ENCODE measurements around the gene COP1. TPM values are rescaled to one million over a fixed set of nuclear protein-coding genes. Genes with fewer than 3 reads are reported as not detected.

The COP1 gene
- total and polyA plus RNA-seq, 2 donors (not counting 3 experiments of a cell fraction or from before 2014, with no cell fraction given): 16.5 to 40.9 TPM

DNA sequence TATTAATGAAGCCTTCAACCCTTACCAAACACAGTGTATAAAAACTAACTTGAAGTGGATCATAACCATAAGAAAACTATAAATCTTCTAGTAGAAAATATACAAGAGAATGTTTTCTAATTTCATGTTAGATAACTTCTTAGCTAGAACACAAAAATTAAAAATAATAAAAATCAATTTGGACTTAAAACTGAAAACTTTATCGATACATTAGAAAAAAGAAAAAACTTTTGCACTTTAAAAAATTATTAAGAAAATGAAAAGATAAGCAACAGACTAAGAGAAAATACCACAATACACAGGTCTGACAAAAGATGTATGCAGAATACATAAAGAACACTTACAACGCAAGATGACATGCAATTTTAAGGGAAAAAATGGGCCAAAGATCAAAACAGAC lies 8.7 kb downstream of the COP1 start:
- CTCF ChIA-PET: no interaction called here
- Histone ChIP-seq H3K27ac (ENCODE audit: insufficient read depth, low read depth, low read length) (no peak overlapping the region), H3K9me3 (replicated peaks; ENCODE audit: control insufficient read depth, insufficient read depth, low read length) (no peaks in the 10 kb centered on the region), H3K36me3 (ENCODE audit: control insufficient read depth in 2 of 2, extremely low read depth in 1 of 2, insufficient read depth in 2 of 2, low read length in 2 of 2) (no peaks in the 10 kb centered on the region), H3K9me1 (replicated peaks; ENCODE audit: control insufficient read depth, extremely low read depth, insufficient read depth, low read length) (no peaks in the 10 kb centered on the region), H3K79me2 (ENCODE audit: control insufficient read depth, insufficient read depth, low read length) (peaks cover 97% of the 10 kb centered on the region), H3K9ac (replicated peaks; ENCODE audit: extremely low read depth, insufficient read depth, low read length) (no peak overlapping the region), H3K4me3 (replicated peaks in 1 of 3; ENCODE audit: insufficient read depth in 1 of 3, low read depth in 1 of 3, low read length in 3 of 3) (no peak overlapping the region), H3K27me3 (ENCODE audit: control insufficient read depth in 2 of 2, insufficient read depth in 2 of 2, low read length in 2 of 2) (no peaks in the 10 kb centered on the region), H4K20me1 (replicated peaks; ENCODE audit: control insufficient read depth, extremely low read depth, insufficient read depth, low read length) (peaks cover 26% of the 10 kb centered on the region), H2AFZ (ENCODE audit: low read depth, low read length) (no peak overlapping the region), H3K4me1 (ENCODE audit: control insufficient read depth, extremely low read depth, insufficient read depth, low read length) (no peaks in the 10 kb centered on the region), H3K4me2 (ENCODE audit: insufficient read depth, low read length) (no peak overlapping the region)
- no peak for FAIRE-seq
- dilution Hi-C loops (cut with MboI; ENCODE audit: extremely low pct_ligation_motif_present, low sequenced_read_pairs): no loop called here
- no peak for DNase-seq (ENCODE audit: low read depth, low spot score)
- TF ChIP-seq JUN (IDR thresholded peaks at IDR 0.05; ENCODE audit: borderline replicate concordance, insufficient read depth, insufficient read length, low read depth): no peak
- TF ChIP-seq, protein P1, sequence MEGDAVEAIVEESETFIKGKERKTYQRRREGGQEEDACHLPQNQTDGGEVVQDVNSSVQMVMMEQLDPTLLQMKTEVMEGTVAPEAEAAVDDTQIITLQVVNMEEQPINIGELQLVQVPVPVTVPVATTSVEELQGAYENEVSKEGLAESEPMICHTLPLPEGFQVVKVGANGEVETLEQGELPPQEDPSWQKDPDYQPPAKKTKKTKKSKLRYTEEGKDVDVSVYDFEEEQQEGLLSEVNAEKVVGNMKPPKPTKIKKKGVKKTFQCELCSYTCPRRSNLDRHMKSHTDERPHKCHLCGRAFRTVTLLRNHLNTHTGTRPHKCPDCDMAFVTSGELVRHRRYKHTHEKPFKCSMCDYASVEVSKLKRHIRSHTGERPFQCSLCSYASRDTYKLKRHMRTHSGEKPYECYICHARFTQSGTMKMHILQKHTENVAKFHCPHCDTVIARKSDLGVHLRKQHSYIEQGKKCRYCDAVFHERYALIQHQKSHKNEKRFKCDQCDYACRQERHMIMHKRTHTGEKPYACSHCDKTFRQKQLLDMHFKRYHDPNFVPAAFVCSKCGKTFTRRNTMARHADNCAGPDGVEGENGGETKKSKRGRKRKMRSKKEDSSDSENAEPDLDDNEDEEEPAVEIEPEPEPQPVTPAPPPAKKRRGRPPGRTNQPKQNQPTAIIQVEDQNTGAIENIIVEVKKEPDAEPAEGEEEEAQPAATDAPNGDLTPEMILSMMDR (IDR thresholded peaks at IDR 0.05; ENCODE audit: extremely low read depth in 1 of 2, insufficient read depth in 1 of 2, low read depth in 1 of 2, low read length in 2 of 2): no peak
- no TSS peak for BruUV-seq (replicated peaks)
- intact Hi-C loops (cut with micrococcal nuclease): no loop called here
- POLR2A ChIA-PET: no interaction called here

GRCh38 chr1:176196728-176197127 lies 10.4 kb downstream of the COP1 start:
- no peak for DNase-seq (ENCODE audit: low read depth, low spot score)
- H3K9ac ChIP-seq (replicated peaks; ENCODE audit: extremely low read depth, insufficient read depth, low read length): no peak overlapping the region
- H3K4me2 ChIP-seq (ENCODE audit: insufficient read depth, low read length): no peak overlapping the region
- H3K27me3 ChIP-seq (ENCODE audit: control insufficient read depth in 2 of 2, insufficient read depth in 2 of 2, low read length in 2 of 2): no peaks in the 10 kb centered on the region
- no peaks in the 10 kb centered on the region for H3K36me3 ChIP-seq (ENCODE audit: control insufficient read depth in 2 of 2, extremely low read depth in 1 of 2, insufficient read depth in 2 of 2, low read length in 2 of 2)
- CTCF ChIA-PET: no interaction called here
- BruUV-seq (replicated peaks): no TSS peak
- H3K4me1 ChIP-seq (ENCODE audit: control insufficient read depth, extremely low read depth, insufficient read depth, low read length): no peaks in the 10 kb centered on the region
- H4K20me1 ChIP-seq (replicated peaks; ENCODE audit: control insufficient read depth, extremely low read depth, insufficient read depth, low read length): peaks cover 33% of the 10 kb centered on the region
- H3K9me1 ChIP-seq (replicated peaks; ENCODE audit: control insufficient read depth, extremely low read depth, insufficient read depth, low read length): no peaks in the 10 kb centered on the region
- dilution Hi-C loops (cut with MboI; ENCODE audit: extremely low pct_ligation_motif_present, low sequenced_read_pairs): no loop called here
- no peak overlapping the region for H2AFZ ChIP-seq (ENCODE audit: low read depth, low read length)
- peaks cover 98% of the 10 kb centered on the region for H3K79me2 ChIP-seq (ENCODE audit: control insufficient read depth, insufficient read depth, low read length)
- TF ChIP-seq, protein P1 (IDR thresholded peaks at IDR 0.05; ENCODE audit: extremely low read depth in 1 of 2, insufficient read depth in 1 of 2, low read depth in 1 of 2, low read length in 2 of 2): no peak
- no peak for TF ChIP-seq POLR2AphosphoS5 (IDR thresholded peaks at IDR 0.05; ENCODE audit: insufficient read depth, low read depth, low read length)
- TF ChIP-seq EZH2 (IDR thresholded peaks at IDR 0.05; ENCODE audit: borderline replicate concordance, low read depth, low read length, severe bottlenecking): no peak
- no peak for TF ChIP-seq MAX (IDR thresholded peaks at IDR 0.05; ENCODE audit: insufficient read depth, insufficient read length)
- no peak for TF ChIP-seq POLR2A (IDR thresholded peaks at IDR 0.05; ENCODE audit: low read depth, low read length)
- TF ChIP-seq JUN (IDR thresholded peaks at IDR 0.05; ENCODE audit: borderline replicate concordance, insufficient read depth, insufficient read length, low read depth): no peak
- no peak for TF ChIP-seq FOS (IDR thresholded peaks at IDR 0.05; ENCODE audit: borderline replicate concordance, insufficient read depth, low read length)
- no peak for TF ChIP-seq GATA2 (IDR thresholded peaks at IDR 0.05; ENCODE audit: insufficient read depth, insufficient read length, low read depth, low read length)
- TF ChIP-seq MYC (IDR thresholded peaks at IDR 0.05; ENCODE audit: low read depth, low read length): no peak
- no peak overlapping the region for H3K4me3 ChIP-seq (replicated peaks in 1 of 3; ENCODE audit: insufficient read depth in 1 of 3, low read depth in 1 of 3, low read length in 3 of 3)
- no peaks in the 10 kb centered on the region for H3K9me3 ChIP-seq (replicated peaks; ENCODE audit: control insufficient read depth, insufficient read depth, low read length)
- intact Hi-C loops (cut with micrococcal nuclease): no loop called here
- POLR2A ChIA-PET: no interaction called here
- H3K27ac ChIP-seq (ENCODE audit: insufficient read depth, low read depth, low read length): no peak overlapping the region
- FAIRE-seq: no peak

Data from endothelial cell of umbilical vein (primary cell).